COR-L47 (cell line): Measurements from ENCODE around the gene ECM1.

Experiments used
- DNase-seq: peaks from one replicate; lab custom pipeline; 2025; lab: John Stamatoyannopoulos, UW

The ECM1 gene

GRCh38 chr1:150545486-150546032 is 37.6 kb downstream of the ECM1 start:
- no peak for DNase-seq

GRCh38 chr1:150546294-150546937 is 38.5 kb downstream of the ECM1 start:
- DNase-seq, result no peak

DNA sequence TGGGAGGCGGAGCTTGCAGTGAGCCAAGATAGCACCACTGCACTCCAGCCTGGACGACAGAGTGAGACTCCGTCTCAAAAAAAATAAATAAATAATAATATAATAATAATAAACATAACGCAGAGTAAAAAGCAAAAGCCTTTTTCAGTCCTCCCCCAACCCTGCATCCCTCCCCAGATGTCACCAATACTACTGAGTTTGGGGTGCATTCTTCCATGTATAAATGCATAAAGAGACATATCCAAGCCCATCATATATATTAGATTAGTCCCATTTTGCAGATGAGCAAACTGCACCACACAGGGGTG is 40.4 kb downstream of the ECM1 start:
- no peak for DNase-seq

- DNase-seq, result peak; percentile 41
Measured at GRCh38 chr1:150548632-150549495, 41.0 kb downstream of the ECM1 start, which contains the start of gene ADAMTSL4. ADAMTSL4 (plus strand) TSS chr1:150549408; CDS start chr1:150552289, 2,881 bp downstream.

GRCh38 chr1:150549496-150550221 is 41.8 kb downstream of the ECM1 start:
- DNase-seq, result no peak

DNA sequence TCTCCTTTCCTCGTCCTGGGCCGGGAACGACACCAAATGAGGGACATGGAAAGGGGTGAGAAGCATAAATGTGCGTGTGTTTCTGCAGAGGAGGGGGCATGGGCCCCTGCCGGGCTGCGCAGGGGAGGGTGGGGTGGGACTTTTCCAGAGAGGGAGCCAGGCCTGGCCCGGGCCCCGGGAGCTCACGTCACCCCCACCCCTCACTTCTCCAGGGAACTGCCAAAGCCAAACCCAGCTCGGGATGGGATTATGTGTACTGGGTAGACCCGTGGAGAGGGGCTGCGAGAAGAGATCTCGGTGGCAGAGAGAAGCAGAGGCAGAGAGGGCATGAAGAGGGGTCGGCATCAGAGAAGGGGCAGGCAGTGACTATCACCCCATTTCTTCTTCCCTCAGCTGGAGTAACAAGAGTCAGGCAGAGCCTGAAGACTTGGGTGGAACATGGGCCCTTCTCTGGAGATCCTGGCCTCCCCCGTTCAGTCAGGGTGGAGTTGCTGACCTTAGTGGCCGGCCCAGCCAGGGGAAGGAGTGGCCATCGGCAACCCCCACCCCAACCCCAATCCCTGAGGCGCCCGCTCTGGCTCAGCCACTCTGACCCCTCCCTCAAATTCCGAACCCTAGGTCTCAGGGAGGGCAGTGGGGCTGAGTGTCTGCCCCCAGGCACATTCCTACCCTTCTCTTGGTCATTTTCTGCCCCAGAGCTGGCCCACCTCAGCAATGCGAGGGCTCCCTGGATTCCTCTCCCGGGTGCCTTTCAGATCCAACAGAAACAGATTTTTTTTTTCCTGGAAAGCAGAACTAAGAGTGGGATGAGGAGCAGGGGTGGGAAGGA is 42.5 kb downstream of the ECM1 start:
- DNase-seq, result no peak

GRCh38 chr1:150551051-150551783 is 43.3 kb downstream of the ECM1 start:
- no peak for DNase-seq

DNA sequence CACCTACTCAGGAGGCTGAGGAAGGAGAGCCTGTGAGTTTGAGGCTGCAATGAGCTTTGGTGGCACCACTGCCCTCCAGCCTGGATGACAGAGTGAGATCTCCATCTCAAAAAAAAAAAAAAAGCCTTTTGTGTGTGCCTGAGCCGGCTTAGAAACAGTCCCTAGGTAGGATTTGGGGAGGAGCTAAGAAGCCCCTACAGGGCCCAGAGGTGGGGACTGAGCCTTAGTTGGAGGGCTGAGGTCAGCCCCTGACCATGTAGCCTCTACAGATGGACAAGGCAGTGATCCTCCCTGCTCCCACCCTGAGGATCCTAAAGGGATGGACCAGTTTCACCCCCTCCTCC is 43.8 kb downstream of the ECM1 start:
- no peak for DNase-seq

DNA sequence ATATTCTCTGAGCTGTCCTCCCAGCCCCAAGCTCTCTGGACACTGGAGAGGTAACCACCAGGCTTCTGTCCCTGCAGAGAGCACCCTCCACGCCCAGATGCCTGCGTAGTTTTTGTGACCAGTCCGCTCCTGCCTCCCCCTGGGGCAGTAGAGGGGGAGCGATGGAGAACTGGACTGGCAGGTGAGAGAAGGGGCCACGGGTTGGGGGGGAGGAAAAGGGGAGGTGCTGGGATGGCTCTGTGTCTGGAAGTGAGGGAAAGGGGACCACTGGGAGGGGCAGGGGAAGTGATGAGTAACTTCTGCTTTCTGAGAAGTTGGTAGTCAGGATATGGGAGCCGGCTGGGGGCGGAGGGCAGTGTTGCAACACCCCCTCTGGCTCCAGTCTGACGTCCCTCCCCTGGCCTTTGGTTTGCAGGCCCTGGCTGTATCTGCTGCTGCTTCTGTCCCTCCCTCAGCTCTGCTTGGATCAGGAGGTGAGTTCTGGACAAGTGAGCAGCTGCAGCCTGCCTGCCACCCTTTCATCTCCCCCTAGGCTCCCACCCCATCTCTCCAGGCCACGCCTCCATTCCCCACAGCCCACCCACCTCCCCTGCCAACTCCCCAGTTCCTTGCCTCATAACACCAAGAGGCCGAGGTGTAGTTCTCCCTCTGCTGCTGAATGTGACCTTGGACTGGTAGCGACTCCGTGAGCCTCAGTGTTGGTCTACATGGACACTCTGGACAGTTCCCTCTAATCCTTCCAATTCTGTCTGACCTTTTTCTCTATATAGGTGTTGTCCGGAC is 44.4 kb downstream of the ECM1 start:
- DNase-seq, result no peak

- DNase-seq, result no peak
Measured at GRCh38 chr1:150552911-150553289, 45.0 kb downstream of the ECM1 start.

DNA sequence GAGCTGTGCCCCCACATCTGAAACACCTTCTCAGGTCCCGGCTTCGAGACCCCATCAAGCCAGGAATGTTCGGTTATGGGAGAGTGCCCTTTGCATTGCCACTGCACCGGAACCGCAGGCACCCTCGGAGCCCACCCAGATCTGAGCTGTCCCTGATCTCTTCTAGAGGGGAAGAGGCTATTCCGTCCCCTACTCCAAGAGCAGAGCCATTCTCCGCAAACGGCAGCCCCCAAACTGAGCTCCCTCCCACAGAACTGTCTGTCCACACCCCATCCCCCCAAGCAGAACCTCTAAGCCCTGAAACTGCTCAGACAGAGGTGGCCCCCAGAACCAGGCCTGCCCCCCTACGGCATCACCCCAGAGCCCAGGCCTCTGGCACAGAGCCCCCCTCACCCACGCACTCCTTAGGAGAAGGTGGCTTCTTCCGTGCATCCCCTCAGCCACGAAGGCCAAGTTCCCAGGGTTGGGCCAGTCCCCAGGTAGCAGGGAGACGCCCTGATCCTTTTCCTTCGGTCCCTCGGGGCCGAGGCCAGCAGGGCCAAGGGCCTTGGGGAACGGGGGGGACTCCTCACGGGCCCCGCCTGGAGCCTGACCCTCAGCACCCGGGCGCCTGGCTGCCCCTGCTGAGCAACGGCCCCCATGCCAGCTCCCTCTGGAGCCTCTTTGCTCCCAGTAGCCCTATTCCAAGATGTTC is 45.6 kb downstream of the ECM1 start:
- no peak for DNase-seq

- no peak for DNase-seq
Measured at GRCh38 chr1:150554086-150554452, 46.2 kb downstream of the ECM1 start.

- DNase-seq, result no peak
Measured at GRCh38 chr1:150555198-150555970, 47.5 kb downstream of the ECM1 start.

DNA sequence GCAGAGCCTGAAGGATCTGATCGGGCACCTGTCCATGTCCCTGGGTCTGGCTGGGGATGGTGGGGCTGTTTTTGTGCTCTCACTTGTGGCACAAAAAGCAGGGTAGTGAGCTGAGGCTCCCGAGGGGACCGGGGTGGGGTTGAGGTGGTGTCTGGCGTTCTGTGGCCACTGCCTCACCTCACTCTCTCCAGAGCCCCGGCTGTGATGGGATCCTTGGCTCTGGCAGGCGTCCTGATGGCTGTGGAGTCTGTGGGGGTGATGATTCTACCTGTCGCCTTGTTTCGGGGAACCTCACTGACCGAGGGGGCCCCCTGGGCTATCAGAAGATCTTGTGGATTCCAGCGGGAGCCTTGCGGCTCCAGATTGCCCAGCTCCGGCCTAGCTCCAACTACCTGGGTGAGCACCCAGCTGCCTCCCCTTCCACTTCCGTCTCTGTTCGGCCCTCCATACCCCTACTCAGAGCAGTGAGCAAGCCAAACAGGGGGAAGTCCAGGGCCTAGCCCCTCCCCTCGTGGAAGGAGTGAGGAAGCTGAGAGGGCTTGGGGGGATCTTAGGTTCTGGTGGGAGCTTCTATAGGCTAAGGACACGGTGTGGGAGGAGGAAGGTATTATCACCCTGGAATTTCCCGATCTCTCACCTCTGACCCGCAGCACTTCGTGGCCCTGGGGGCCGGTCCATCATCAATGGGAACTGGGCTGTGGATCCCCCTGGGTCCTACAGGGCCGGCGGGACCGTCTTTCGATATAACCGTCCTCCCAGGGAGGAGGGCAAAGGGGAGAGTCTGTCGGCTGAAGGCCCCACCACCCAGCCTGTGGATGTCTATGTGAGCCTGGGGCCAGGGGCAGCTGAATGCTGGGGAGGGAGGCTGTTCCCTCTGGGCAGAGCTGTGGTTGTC is 48.3 kb downstream of the ECM1 start:
- no peak for DNase-seq

GRCh38 chr1:150557065-150557600 is 49.2 kb downstream of the ECM1 start:
- DNase-seq, result no peak

DNA sequence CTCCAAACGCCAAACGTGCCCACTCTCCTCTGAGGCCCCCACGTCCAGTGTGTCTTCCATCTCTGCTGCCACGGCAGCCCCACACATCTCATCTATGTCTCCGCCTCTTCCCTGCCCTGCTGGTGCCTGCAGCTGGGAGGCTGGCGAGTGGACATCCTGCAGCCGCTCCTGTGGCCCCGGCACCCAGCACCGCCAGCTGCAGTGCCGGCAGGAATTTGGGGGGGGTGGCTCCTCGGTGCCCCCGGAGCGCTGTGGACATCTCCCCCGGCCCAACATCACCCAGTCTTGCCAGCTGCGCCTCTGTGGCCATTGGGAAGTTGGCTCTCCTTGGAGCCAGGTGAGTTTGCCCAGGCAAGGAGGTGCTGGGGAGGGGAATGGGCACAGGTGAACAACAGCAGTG is 49.9 kb downstream of the ECM1 start:
- DNase-seq, result no peak

- DNase-seq, result no peak
Measured at GRCh38 chr1:150558303-150558704, 50.4 kb downstream of the ECM1 start.
